AG08396 (cell line): ENCODE results near the gene PROM2.
"Not testable (repeated sequence)": the region's sequence is repeated elsewhere in the genome, so short reads cannot be mapped to it uniquely, and the experiment has no call there.

Source experiments
- DNase-seq: peaks from one replicate; pipeline ENCODE4 v3.0.0; 2012; ENCODE audit warnings: low spot score, mixed read lengths

Gene PROM2

GRCh38 chr2:95274291-95275150, at the start of gene PROM2:
PROM2 (plus strand) TSS chr2:95274449; CDS start chr2:95274586, 137 bp downstream.
- DNase-seq = no peak

DNA sequence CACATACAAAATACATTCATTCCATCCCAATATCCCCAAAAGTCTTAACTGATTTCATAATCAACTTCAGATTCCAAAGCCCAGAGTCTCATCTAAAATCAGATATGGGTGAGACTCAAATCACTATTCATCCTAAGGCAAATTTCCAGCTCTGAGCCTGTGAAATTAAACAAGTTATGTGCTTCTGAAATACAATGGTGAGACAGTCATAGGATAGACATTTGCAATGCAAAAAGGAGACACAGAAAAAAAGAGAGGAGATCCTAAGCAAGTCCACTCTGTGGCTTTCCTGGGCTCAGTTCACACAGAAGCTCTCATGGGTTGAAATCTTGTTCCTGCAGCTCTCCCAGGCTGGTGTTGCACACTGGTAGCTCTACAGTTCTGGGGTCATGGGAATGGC, 48.6 kb upstream of the PROM2 start:
- DNase-seq = no peak

DNA sequence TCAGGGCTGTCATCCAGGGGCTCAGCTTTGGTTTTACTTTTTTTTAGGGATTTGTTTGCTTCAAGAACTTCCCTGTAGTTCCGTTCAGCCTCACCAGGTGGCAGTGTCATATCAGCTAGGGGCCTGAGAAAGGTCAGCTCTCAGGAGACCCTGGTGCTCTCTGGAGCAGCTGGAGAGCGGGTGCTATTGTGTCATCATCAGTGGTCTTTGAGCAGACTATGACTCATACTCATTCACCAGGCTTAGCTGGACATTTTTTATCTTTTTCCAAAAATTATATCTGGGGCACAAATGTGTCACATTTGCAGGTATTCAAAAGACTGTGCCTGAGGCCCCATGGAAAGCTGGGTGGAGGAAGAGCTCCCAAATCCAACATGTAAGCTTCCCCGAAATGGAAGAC, 42.5 kb upstream of the PROM2 start:
- peak; percentile 65 for DNase-seq

GRCh38 chr2:95232232-95232631, 42.0 kb upstream of the PROM2 start:
- no peak for DNase-seq

- DNase-seq = no peak
These were observed 39.9 kb upstream of the PROM2 start for GRCh38 chr2:95234286-95234785.

GRCh38 chr2:95234816-95235215, 39.4 kb upstream of the PROM2 start:
- DNase-seq = no peak

- no peak for DNase-seq
These were observed 36.1 kb upstream of the PROM2 start for GRCh38 chr2:95238131-95238530.

DNA sequence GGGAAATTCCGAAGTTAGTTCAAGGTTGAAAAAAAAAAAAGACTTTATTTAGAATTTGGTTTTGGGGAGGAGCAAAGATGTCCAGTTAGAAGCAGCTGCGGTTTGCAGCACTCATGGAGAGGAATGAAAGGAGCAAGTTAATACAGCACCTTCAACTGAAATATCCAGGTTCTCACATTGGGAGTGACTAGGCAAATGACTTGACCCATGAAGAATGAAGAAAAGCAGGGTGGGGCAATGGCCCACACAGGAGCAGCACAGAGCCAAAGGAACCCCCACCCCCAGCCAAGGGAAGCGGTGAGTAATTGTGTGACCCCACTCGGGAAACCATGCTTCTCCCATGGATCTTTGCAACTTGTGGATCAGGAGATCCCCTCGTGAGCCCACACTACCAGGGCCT, 34.2 kb upstream of the PROM2 start:
- no peak for DNase-seq

DNA sequence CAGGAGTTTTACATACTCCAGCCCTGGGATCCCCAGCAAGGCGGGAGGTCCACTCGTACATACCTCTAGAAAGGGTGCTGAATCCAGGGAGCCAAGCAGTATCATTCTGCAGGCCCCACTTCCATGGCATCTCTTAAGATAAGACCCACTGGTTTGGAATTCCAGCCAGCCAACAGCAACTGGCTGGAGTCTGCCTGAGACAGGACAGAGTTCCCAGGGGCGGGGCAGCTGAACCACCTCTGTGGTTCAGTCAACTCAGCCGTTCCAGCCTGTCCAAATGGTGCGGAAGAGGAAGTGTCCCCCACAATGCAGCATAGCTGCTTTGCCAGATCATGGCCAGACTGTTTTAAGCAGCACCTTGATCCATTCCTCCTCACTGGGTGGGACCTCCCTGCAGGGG, 33.7 kb upstream of the PROM2 start:
- no peak for DNase-seq

DNA sequence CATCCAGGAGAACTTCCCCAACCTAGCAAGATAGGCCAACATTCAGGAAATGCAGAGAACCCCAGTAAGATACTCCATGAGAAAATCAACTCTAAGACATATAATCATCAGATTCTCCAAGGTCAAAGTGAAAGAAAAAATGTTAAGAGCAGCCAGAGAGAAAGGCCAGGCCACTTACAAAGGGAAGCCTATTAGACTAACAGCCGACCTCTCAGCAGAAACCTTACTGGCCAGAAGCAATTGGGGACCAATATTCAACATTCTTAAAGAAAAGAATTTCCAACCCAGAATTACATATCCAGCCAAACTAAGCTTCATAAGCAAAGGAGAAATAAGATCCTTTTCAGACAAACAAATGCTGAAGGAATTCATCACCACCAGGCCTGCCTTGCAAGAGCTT, 32.2 kb upstream of the PROM2 start:
- not testable (repeated sequence) for DNase-seq

GRCh38 chr2:95258271-95258670, 16.0 kb upstream of the PROM2 start:
- DNase-seq = no peak

- no peak for DNase-seq
These were observed 13.9 kb upstream of the PROM2 start for GRCh38 chr2:95260028-95261023.

DNA sequence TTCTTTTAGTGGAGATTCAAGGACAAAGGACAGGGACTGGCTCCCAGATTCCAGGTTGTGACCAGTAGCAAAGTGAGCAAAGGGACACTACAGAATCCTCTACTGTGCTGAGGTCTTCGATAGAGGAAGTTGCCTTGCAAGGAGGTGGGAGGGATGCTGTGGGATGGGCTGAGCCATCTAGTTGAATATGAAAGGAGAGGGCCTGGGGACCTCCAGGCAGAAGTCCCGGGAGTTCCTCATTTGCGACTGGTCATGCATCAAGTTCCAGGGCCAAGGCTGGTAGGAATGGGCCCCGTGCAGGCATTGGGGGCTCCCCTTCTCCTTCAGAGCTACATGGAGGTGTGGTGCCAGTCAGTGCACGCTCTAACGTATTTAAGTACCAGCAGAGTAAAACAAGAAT, 12.6 kb upstream of the PROM2 start:
- DNase-seq = no peak

- no peak for DNase-seq
These were observed 11.2 kb upstream of the PROM2 start for GRCh38 chr2:95262896-95263542.

DNA sequence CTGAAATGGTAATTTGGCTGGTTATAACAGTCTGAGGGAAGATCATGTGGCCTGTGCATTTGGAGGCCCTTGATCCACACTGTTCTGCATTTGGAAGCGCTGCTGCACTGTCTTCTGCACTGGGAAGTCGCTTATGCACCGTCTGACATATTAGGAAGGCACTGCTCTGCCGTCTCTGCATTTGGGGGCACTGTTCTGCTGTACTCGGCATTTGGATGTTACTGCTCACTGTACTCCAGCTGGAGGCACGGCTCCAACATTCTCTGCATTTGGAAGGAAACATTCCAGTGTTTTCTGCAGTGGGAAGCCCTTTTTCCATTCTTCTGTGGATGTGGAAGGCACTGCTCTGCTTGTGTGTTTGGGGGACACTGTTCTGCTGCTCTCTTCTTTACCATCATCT, 9.6 kb upstream of the PROM2 start:
- DNase-seq = no peak

- no peak for DNase-seq
These were observed 9.1 kb upstream of the PROM2 start for GRCh38 chr2:95265182-95265581.

GRCh38 chr2:95266781-95267430, 7.3 kb upstream of the PROM2 start:
- DNase-seq = no peak

DNA sequence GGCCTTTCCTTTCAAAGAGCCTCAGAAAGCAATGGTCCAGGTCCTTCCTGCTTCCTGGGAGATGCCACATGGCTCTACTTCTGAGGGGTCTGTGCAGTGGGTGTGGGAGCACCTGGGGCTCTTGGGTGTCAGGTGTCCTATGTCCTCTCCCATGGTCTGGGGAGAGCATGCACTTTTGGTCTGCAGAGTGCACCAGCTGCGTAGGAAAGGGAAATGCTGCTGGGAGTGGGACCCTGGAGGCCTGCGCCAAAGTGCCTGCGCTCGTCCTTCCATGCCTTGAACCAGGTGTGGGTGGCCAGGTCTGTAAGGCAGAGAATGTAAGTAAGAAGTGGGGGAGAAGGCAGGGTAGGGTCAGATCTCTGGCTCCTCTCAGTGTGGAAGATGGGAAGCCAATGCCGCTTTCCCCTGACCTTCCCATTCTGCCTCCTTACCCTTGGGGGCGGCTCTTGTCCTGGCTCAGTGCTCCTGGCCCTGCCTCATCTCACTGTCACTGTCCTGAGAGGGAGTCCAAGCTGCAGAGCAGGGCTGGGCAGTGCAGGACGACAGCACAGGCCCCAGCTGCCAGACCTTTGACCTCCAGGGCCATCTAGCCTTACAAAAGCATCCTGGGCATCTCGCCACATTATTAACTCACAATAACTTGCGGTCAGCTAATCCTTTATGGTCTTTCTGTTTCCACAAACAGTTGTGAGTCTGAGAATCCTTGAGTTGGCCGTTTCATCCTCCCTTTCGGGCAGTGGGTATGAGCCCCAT, 6.6 kb upstream of the PROM2 start:
- no peak for DNase-seq

DNA sequence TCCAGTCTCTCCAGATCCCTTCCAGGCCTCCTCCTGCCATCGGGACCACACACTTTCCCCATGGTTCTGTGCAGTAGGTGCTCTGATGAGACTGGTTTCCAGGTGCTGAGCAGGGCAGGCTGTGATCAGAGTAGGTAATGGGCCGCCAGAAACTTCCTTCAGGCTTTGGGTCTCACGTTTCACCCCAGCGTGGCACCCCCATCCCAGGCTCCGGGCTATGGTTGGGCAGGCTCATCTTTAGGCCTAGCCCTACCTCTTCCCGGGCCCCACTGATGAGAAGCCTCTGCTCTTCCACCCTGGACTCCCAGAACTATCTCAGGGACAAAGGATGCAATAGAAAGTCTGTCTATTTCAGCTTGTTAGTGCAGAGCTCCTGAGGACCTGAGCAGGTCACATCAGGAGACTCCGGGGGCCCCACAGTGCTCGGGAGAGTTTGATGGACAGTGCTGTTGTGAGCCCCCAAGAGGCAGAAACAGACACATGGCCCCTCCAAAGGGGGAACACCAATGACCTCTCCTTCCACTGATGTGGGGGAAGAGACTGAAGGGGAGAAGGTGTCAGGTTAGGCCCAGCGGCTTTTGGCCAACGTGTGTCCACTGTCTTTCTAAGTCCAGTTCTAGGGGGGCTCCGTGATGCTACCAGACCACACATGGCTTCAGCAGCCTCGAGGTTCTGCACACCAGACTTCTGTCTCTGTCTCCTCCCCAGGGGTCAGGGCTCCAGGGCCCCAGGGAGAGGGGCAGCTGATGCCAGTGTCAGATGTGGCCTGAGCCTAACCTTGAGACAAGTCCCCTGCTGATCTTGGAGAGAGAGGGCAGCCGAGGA, 5.8 kb upstream of the PROM2 start:
- DNase-seq = no peak
